Body of pancreas (tissue), 4 donors: ENCODE data around the gene KCNJ11. TPM values are rescaled to one million over a fixed set of nuclear protein-coding genes. Genes with fewer than 3 reads are reported as not detected.

Experiments
- ATAC-seq: fragments of 150-250 bp; one replicate; pipeline ENCODE4 v1.9.1; 2016
- DNase-seq, 4 donors: peaks; one replicate each; pipeline ENCODE4 v3.0.0-alpha.2; 2019
- H3K27ac ChIP-seq, 4 donors: fragments of 200-600 bp; sonication (generic); 1 replicate in 3 of 4; 2 replicates in 1 of 4; pipeline versions ENCODE4 v1.5.1 to v1.6.1; 2016 to 2019; ENCODE audit warnings: mild to moderate bottlenecking in 1 of 4, mixed read lengths in 1 of 4, moderate library complexity in 1 of 4
- H3K27me3 ChIP-seq, 2 donors: fragments of 200-600 bp; sonication (generic); one replicate each; pipeline ENCODE4 v1.6.0; 2016; ENCODE audit warnings: mild to moderate bottlenecking in 1 of 2
- H3K36me3 ChIP-seq, 2 donors: fragments of 200-600 bp; sonication (generic); replicated peaks in 1 of 2; 2 replicates each; pipeline ENCODE4 v1.5.1; 2016; ENCODE audit warnings: low read depth in 2 of 2; ENCODE audit not compliant: insufficient read depth in 1 of 2
- H3K4me1 ChIP-seq: fragments of 200-600 bp; sonication (generic); one replicate; pipeline ENCODE4 v1.6.0; 2016
- H3K4me3 ChIP-seq, 2 donors: fragments of 200-600 bp; sonication (generic); 1 replicate in 1 of 2; 2 replicates in 1 of 2; pipeline ENCODE4 v1.5.1; 2016 to 2019
- H3K9me3 ChIP-seq, 3 donors: fragments of 200-600 bp; sonication (generic); 1 replicate in 2 of 3; 2 replicates in 1 of 3; pipeline ENCODE4 v1.5.1; 2016
- CTCF ChIP-seq, 7 experiments: fragments of 450-650 bp in 4 of 7; fragments of 200-600 bp in 3 of 7; sonication (generic) in 3 of 7; IDR thresholded peaks; one replicate each; pipeline ENCODE4 v1.5.1; 2016 to 2019; ENCODE audit warnings: antibody characterized with exemption in 7 of 7
- POLR2A ChIP-seq, 3 donors: fragments of 450-650 bp; IDR thresholded peaks; one replicate each; pipeline ENCODE4 v1.6.1; 2016; ENCODE audit warnings: antibody characterized with exemption in 3 of 3, mild to moderate bottlenecking in 2 of 3
- WGBS, 2 donors: methylation state at CpG; one replicate each; pipeline ENCODE4 v1.1.5; 2017; 5-methylcytosine and 5-hydroxymethylcytosine counted together
- intact Hi-C: fragments of 100-400 bp; cut with DNase I; formaldehyde crosslinking; loops from one replicate; pipeline ENCODE4 v1.15.1; 2023
- total RNA-seq, 2 donors: library from RNA; depleted of rRNA; stranded (reverse); fragments of >200 nt; gene quantifications; one replicate each; pipeline ENCODE4 v1.1.0, GENCODE V29; 2016

Gene KCNJ11
- total RNA-seq, 2 donors from 2014 or later = 7.6 to 39.4 TPM

- H3K9me3 ChIP-seq = no peaks in the 10 kb centered on the region
- no peak for TF ChIP-seq POLR2A (IDR thresholded peaks at IDR 0.05)
- no peak for TF ChIP-seq CTCF (IDR thresholded peaks at IDR 0.05)
- no peak overlapping the region for H3K4me3 ChIP-seq
- ATAC-seq (no peak), DNase-seq (peak in 1 of 4 donors; percentile 5)
- H3K27ac ChIP-seq = no peak overlapping the region
- intact Hi-C loops = no loop called here
- no peaks in the 10 kb centered on the region for H3K27me3 ChIP-seq
- no peaks in the 10 kb centered on the region for H3K36me3 ChIP-seq
- peaks cover 22% of the 10 kb centered on the region for H3K4me1 ChIP-seq
- 85 to 87% methylated on average over 8 of the region's 8 CpGs for WGBS, 2 donors
These were observed 13.4 kb upstream of the KCNJ11 start for GRCh38 chr11:17401841-17402240.

GRCh38 chr11:17401316-17401715 lies 12.9 kb upstream of the KCNJ11 start:
- WGBS, 2 donors = 90 to 92% methylated on average over 2 of the region's 2 CpGs
- H3K4me3 ChIP-seq = no peak overlapping the region

GRCh38 chr11:17400048-17400775 lies 11.8 kb upstream of the KCNJ11 start:
- no peak for TF ChIP-seq CTCF (IDR thresholded peaks at IDR 0.05)
- TF ChIP-seq POLR2A (IDR thresholded peaks at IDR 0.05) = no peak
- H3K9me3 ChIP-seq = no peaks in the 10 kb centered on the region
- ATAC-seq (no peak), DNase-seq (peak in 1 of 4 donors; percentile 6)
- H3K4me1 ChIP-seq = peaks cover 6% of the 10 kb centered on the region
- H3K4me3 ChIP-seq = no peak overlapping the region
- intact Hi-C loops = no loop called here
- WGBS, 2 donors = 77 to 83% methylated on average over 19 of the region's 19 CpGs
- H3K27me3 ChIP-seq = no peaks in the 10 kb centered on the region
- H3K36me3 ChIP-seq = no peaks in the 10 kb centered on the region
- no peak overlapping the region for H3K27ac ChIP-seq

More at GRCh38 chr11:17401316-17401715, 12.9 kb upstream of the KCNJ11 start:
- no peaks in the 10 kb centered on the region for H3K36me3 ChIP-seq
- H3K27ac ChIP-seq = no peak overlapping the region
- DNase-seq (peak in 1 of 4 donors; percentile 6), ATAC-seq (no peak)
- no peaks in the 10 kb centered on the region for H3K27me3 ChIP-seq
- peaks cover 17% of the 10 kb centered on the region for H3K4me1 ChIP-seq
- TF ChIP-seq CTCF (IDR thresholded peaks at IDR 0.05) (no peak), POLR2A (IDR thresholded peaks at IDR 0.05) (no peak)
- intact Hi-C loops = no loop called here
- no peaks in the 10 kb centered on the region for H3K9me3 ChIP-seq

GRCh38 chr11:17399236-17399635 lies 10.8 kb upstream of the KCNJ11 start:
- no peaks in the 10 kb centered on the region for H3K4me1 ChIP-seq
- no peaks in the 10 kb centered on the region for H3K27me3 ChIP-seq
- no peak for TF ChIP-seq CTCF (IDR thresholded peaks at IDR 0.05)
- no peak for TF ChIP-seq POLR2A (IDR thresholded peaks at IDR 0.05)
- H3K9me3 ChIP-seq = no peaks in the 10 kb centered on the region
- no peak for ATAC-seq
- intact Hi-C loops = no loop called here
- H3K27ac ChIP-seq = no peak overlapping the region
- H3K4me3 ChIP-seq = no peak overlapping the region
- no peak for DNase-seq
- H3K36me3 ChIP-seq = no peaks in the 10 kb centered on the region
